Forelimb muscle (tissue), 1 donor: ENCODE data around the gene OR1I1. TPM values are rescaled to one million over a fixed set of nuclear protein-coding genes. Genes with fewer than 3 reads are reported as not detected.

Experiments used
- DNase-seq: peaks from one replicate; pipeline ENCODE4 v3.0.0-alpha.2; 2013; ENCODE audit warnings: low read depth
- polyA plus RNA-seq: library from polyadenylated mRNA; unstranded; fragments of 120-200 nt; gene quantifications from one replicate; pipeline ENCODE4 v1.2.1, GENCODE V29; 2013; ENCODE audit not compliant: insufficient read length

OR1I1 gene
- polyA plus RNA-seq, 1 donor = 0.06 TPM

- DNase-seq = no peak
Observed at GRCh38 chr19:15118789-15119494, 36.9 kb downstream of the OR1I1 start.

DNA sequence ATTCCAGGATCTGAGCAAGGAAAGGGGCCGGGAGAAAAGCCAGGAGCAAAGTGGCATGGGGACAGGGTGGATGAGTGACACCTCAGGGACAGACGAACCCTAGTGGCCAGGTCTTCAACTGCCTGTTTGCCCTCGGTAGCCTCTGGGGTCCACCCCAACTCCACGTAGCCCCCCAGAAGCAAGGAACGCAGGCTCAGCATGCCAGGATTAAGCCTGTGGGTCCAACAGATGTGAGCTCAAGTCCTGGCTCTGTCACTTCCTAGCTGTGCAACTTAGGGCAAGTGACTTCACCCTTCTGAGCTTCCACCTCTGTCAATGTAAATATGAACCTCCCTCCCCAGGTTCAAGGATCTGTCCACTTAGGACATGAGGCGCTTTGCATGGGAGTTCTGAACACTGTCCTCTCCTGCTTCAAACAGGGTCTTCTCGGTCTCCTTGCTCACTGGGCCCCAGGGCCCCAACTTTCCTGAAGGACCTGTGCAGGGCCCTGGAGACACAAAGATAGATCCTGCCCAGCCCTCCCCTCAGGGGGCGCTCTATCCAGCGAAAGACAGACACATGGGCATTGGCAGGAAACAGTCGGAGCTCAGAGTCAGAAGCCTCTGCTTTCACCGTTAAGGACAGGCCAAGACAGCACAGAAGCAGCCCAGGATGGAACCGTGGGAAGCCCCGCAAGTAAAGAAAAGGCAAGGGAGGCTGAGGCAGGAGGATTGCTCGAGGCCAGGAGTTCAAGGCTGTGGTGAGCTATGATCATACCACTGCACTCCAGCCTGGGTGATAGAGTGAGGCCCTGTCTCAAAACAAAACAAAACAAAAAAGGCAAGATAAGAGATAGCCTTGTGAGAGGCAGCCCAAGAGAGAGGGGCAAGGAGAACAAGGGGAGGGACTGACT is 38.4 kb downstream of the OR1I1 start:
- DNase-seq = no peak

GRCh38 chr19:15122331-15123030 is 40.5 kb downstream of the OR1I1 start:
- no peak for DNase-seq

DNA sequence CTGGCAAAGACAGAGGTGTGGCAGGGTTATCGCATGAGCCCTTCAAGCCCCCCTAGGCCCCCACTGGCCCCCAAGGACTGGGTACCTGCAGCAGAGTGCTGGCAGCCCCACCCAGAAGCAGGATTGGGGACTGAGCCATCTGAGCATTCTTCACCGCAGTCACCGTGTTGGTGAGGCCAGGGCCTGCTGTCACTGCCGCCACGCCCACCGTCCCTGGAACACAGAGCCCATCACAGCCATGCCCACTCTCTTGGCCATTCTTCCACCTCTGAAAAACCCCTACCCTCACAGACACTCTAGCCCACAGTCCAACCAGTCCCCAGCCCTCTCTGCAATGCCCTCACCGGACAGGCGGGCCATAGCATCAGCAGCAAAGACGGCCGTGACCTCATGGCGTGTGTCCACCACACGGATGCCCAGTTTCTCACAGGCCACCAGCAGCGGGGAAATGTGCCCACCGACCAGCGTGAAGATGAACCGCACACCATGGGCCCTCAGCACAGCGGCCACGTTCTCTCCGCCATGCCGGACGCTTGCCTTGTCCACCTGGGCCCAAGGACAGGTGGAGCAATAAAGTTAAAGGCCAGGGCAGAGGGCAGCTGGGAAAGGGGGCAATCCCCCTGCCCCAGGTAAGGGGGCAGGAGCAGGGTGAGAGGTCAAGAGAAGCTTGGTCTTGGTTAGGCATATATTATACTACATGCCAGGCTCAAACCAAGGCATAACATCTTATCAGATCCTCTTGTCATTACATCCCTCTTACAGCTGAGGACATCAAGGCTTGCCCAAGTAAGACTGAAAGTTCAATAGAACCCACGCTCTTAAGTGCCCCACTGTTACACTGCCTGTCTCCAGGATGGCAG is 41.2 kb downstream of the OR1I1 start:
- DNase-seq = no peak

DNA sequence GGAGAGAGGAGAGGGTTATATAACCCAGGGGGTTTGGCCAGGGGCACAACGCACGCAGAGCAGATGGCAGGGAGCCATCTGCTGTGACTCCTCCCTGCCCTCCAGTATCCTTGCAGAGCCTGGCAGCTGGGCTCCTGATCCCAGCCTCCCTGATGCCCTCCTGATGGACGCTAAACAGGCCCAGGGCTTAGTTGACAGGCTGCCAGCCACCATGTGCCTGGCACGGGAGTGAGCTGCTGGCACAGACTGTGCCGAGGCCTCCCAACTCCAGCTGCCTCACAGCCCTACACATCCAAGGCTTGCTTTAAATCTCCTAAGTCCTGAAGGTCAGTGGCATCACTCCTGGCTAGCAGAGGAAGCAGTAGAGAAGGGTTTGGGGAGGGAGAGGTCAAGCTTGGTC is 41.9 kb downstream of the OR1I1 start:
- DNase-seq = no peak

DNA sequence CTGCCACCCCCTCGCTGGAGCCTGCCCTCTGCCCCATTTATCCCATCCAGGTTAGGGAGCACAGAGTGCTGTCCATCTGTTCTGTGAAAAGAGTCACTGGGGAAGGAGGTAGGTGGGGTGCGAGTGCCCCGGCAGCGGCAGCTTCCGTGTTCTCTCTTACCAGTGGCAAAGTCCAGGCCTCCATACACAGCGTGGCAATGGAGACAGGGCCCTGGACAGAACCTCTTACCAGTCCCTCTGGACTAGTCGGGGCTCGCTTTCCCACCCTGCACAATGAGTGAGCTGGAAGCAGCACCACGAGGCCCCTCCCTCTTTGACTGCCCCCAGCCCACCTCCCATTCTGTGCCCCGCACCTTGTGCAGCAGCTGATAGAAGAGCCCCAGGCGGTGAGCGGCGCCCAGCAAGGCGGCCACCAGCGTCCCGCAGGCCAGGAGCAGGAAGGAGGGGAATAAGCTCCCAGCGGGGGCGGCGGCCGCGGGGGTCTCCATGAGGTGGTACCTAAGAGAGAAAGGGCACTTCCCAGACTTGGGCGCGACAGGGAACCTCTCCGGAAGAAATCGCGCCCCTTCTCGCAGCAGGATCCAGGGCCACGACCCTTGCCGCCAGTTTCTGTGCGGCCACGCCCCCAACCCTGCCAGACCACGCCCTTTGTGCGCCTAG is 42.7 kb downstream of the OR1I1 start:
- DNase-seq = no peak

- peak; percentile 89 for DNase-seq
Observed at GRCh38 chr19:15125232-15126067, 43.4 kb downstream of the OR1I1 start.

DNA sequence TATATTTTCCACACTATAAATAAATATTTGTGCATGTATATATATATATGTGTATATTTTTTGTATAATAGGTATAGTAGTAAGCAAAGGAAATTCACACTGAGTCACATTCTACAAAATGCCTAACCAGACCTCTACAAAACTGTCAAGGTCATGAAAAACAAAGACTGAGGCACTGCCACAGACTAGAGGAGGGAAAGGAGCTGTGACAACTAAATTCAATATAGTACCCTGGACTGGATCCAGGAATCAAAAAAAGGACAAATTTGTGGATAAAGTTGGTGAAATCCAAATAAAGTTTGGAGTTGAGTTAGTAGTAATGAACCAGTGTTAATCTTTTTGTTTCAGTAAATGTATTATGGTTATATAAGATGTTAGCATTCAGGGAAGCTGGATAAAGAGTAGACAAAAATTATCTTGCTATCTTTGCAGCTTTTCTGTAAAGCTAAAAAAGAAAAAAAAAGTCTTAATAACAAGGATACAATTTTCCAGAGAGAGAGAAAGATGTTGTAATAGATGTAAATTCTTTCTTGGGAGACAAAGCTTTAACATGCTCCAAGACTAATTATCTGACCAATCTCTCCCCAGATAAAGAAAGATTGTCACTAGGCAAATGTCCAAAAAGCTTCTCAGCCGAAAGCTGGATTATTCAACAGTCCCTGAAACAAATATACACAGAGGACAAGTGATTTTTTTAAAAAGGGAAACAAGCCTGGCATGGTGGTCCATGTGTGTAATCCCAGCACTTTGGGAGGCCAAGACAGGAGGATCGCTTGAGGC is 44.3 kb downstream of the OR1I1 start:
- no peak for DNase-seq

GRCh38 chr19:15128162-15128770 is 46.3 kb downstream of the OR1I1 start:
- no peak for DNase-seq

DNA sequence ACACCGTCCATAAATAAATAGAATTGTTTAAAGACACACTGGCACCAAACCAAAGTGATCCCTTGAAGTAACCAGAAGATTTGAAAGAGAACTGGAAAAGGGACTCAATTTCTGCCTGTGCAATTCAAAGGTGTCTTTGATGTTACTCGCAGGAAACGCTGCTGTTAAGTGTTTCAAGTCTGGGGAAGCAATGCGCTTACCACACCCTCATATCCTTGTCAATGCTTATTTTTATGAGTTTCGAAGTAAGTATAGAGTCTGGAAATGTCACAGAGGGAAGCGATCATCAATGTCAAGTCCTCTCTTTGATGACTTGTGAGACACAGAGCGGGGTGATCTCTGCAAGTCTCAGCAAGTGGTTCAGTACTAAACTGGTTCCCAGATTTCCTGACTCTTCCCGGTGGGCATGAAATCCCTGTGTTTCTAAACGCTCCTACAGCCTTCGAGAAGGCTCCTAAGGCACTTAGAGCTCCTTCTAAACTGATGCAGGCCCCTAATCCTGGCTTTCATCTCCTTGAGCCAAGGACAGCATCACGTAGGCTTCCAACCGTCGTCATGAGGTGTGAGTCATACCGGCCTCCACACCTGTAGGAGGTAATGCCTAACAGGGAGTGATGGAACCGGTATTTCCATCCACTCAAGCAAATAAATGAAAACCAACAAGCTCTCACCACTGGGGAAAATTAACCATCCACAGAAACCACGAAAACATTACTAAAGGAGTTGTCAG is 48.0 kb downstream of the OR1I1 start:
- DNase-seq = no peak

DNA sequence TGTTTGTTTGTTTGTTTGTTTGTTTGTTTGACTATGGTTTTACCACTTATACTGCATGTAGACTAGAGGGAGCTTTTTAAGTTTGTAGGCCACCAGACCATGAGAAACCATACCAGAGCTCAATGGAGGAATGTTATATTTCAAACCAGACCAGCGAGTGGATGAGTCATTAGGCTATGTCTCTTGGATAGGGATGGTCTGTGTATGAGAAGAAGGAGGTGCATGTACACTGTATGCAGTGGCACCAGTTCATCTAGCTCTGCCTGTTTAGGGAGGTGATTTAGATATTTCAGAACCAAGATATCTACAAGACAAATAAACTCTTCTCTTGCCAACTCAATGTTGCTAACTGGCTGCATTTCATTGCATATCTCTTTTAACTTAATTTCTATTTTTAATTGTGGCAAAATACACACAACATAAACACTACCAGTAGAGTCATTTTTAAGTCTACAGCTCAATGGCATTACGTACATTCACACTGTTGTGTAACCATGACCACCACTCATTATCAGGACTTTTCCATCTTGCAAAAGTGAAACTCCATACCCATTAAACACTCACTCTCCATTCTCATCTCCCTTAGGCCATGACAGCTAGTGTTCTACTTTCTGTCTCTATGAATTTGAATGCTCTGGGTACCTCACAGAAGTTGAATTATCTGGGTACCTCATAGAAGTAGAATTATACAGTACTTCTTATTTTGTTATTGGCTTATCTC is 54.4 kb downstream of the OR1I1 start:
- no peak for DNase-seq

GRCh38 chr19:15137777-15138176 is 55.8 kb downstream of the OR1I1 start:
- no peak for DNase-seq

DNA sequence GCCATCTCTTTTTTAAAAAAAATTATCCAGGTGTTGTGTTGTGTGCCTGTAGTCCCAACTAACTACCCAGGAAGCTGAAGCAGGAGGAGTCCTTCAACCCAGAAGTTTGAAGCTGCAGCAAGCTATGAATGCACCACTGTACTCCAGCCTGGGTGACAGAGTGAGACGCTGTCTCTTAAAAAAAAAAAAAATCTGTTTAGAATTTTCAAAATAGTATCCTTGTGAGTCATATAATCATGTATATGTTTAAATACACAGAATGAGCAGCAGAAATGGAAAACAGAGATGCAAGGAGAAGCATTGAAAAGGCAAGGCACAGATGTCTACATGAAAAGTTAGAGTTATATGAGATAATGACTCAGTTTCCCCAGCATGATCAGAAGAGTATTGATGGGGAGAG is 56.4 kb downstream of the OR1I1 start:
- DNase-seq = no peak

DNA sequence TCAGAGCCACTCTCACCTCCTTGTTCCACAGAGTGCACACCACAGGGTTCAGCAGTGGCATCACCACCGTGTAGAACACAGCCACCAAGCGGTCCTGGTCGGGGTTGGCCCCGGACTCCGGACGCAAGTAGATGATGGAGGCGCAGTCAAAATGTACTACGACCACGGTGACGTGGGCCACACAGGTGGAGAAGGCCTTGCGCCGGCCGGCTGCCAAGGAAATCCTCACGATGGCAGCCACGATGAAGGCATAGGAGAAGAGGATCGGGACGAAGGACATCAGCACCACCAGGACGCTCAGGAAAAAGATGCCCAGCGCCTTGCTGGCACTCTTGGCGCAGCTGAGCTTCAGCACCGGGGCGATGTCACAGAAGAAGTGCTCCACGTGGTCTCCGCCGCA is 59.1 kb downstream of the OR1I1 start:
- no peak for DNase-seq

DNA sequence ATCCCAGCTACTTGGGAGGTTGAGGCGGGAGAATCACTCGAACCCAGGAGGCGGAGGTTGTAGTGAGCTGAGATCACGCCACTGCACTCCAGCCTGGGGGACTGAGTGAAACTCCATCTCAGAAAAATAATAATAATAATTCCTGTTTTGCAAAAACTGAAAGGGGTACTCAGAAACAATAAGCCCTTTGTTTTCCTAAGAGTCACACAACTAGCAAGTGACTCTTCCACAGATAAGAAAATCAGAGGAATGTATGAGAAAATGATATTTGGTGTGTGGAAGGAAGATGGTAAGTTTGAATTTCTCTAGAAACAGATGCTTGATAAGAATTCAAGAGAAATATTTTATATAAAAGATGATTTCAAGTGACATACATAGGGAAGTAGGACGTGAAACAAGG is 60.3 kb downstream of the OR1I1 start:
- no peak for DNase-seq
